Measurements from ENCODE around the gene CD40. TPM values are rescaled to one million over a fixed set of nuclear protein-coding genes. Genes with fewer than 3 reads are reported as not detected.

The CD40 gene
- total and polyA plus RNA-seq, 4 donors: 20.4 to 55.0 (median 28.4) TPM

DNA sequence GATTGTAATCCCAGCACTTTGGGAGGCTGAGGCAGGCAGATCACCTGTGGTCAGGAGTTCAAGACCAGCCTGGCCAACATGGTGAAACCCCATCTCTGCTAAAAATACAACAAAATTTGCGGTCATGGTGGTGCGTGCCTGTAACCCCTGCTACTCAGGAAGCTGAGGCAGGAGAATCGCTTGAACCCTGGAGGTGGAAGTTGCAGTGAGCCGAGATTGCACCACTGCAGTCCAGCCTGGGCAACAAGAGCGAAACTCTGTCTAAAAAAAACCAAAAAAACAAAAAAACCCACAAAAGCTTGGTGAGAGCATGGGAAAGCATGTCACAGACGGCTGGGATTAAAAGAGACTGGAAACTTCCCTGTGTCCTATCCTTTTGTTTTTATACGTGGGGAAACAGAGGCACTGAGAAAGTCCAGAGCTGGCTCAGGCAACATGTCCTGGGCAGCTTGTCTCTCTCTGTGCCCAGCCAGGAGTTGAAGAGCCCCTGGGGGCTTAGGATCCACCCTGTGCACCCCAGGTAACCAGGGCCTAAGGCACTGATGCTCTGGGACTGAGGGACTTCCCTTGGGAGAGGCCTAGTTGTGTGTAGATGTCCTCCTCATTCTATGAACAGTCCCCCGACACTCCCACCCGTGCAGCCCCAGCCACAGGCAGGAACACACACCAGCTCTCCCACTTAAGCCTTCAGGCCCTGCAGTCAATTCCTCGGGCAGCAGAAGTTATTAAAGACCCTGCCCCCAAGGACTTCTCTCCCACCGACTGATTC, 16.0 kb downstream of the CD40 start:
- Histone ChIP-seq H3K27ac (ENCODE audit: low read depth in 1 of 2, low read length in 1 of 2) (no peak overlapping the region), H3K27me3 (ENCODE audit: control insufficient read depth in 3 of 3, insufficient read depth in 3 of 3, low read length in 2 of 3) (peaks cover 0 to 20% (median 6%) of the 10 kb centered on the region in 3 donors), H3K9me3 (ENCODE audit: control insufficient read depth in 4 of 4, insufficient read depth in 3 of 4, low read length in 3 of 4) (no peaks in the 10 kb centered on the region), H3K4me3 (no peak overlapping the region), H3K9ac (ENCODE audit: insufficient read depth in 1 of 2, low read length in 2 of 2) (no peak overlapping the region), H3K36me3 (ENCODE audit: control insufficient read depth in 4 of 4, insufficient read depth in 4 of 4, low read length in 4 of 4) (no peaks in the 10 kb centered on the region), H3K4me1 (ENCODE audit: control insufficient read depth in 5 of 5, insufficient read depth in 5 of 5, low read length in 5 of 5) (peaks cover 0 to 6% (median 0%) of the 10 kb centered on the region in 5 donors)
- TF ChIP-seq, protein P1, sequence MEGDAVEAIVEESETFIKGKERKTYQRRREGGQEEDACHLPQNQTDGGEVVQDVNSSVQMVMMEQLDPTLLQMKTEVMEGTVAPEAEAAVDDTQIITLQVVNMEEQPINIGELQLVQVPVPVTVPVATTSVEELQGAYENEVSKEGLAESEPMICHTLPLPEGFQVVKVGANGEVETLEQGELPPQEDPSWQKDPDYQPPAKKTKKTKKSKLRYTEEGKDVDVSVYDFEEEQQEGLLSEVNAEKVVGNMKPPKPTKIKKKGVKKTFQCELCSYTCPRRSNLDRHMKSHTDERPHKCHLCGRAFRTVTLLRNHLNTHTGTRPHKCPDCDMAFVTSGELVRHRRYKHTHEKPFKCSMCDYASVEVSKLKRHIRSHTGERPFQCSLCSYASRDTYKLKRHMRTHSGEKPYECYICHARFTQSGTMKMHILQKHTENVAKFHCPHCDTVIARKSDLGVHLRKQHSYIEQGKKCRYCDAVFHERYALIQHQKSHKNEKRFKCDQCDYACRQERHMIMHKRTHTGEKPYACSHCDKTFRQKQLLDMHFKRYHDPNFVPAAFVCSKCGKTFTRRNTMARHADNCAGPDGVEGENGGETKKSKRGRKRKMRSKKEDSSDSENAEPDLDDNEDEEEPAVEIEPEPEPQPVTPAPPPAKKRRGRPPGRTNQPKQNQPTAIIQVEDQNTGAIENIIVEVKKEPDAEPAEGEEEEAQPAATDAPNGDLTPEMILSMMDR (IDR thresholded peaks at IDR 0.05; ENCODE audit: control extremely low read depth, extremely low read depth): no peak
- DNase-seq (no peak), ATAC-seq (ENCODE audit: insufficient read depth, low FRiP score) (no peak)
- 76 to 79% methylated on average over 11 of the region's 11 CpGs for WGBS, 2 donors

DNA sequence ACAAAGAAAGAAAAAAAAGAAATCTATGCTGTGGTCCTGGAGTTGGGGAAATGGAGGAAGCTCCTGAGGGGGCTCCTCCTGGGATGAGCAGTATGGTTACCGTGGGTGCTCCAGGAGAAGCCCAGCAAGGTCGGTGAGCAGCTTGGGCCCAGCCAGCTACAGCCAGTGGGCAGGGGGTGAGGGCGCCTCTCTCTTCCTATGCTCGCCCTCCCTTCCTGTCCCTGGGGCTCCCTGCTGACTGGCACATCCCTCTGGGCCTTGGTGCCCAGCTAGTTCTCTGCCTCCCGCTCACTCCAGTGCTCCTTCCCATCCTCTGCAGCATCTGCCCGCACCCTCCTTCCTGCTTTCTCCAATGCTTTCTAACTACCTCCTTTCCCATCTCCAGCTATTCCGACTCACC, 16.6 kb downstream of the CD40 start:
- ATAC-seq (ENCODE audit: insufficient read depth, low FRiP score) (no peak), DNase-seq (no peak)
- TF ChIP-seq, protein P1 (IDR thresholded peaks at IDR 0.05; ENCODE audit: control extremely low read depth, extremely low read depth): no peak
- Histone ChIP-seq H3K4me3 (no peak overlapping the region), H3K27ac (ENCODE audit: low read depth in 1 of 2, low read length in 1 of 2) (no peak overlapping the region), H3K9ac (ENCODE audit: insufficient read depth in 1 of 2, low read length in 2 of 2) (no peak overlapping the region), H3K9me3 (ENCODE audit: control insufficient read depth in 4 of 4, insufficient read depth in 3 of 4, low read length in 3 of 4) (no peaks in the 10 kb centered on the region), H3K27me3 (ENCODE audit: control insufficient read depth in 3 of 3, insufficient read depth in 3 of 3, low read length in 2 of 3) (peaks cover 0 to 18% (median 6%) of the 10 kb centered on the region in 3 donors), H3K36me3 (ENCODE audit: control insufficient read depth in 4 of 4, insufficient read depth in 4 of 4, low read length in 4 of 4) (no peaks in the 10 kb centered on the region), H3K4me1 (ENCODE audit: control insufficient read depth in 5 of 5, insufficient read depth in 5 of 5, low read length in 5 of 5) (peaks cover 0 to 6% (median 0%) of the 10 kb centered on the region in 5 donors)
- 76 to 93% methylated on average over 5 to 7 of the region's 7 CpGs for WGBS, 2 donors

DNA sequence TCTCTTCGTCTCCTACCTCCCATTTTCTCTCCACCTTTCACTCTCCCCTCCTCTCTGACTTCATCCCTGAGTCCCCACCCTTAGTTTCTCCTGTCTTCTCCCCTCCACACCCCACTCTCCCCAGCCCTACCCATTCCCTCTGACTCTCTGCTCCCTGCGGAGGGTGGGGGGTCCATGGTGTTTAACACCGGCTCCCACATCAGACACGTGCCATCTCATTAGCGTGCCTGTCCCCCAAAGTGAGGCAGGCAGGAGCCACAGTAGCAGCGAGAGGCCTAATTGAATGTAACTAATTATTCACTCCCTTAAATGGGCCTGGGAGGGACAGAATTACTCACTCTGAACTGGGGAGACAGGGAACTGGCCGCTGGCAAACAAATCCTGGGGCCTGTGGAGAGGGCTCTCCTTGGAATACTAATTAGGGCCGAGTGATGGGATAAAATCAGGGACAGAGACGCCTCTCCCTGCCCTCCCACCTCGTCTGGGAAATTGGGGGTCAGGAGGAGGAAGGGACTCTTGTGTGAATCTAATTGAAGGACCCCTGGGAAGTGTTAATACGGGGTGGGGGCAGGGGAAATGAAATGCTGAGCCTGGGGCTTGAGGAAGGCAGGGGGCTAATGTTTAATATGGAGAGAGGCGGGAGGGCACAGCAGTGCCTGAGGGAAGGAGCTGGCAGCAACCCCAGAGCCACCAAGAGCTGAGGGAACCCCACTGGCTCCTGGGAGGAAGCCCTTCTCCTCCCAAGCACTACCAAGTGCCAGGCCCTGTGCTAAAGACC, 17.9 kb downstream of the CD40 start:
- no peak overlapping the region for H3K27ac ChIP-seq (ENCODE audit: low read depth in 1 of 2, low read length in 1 of 2)
- no peak for DNase-seq
- no peak overlapping the region for H3K4me3 ChIP-seq
- 43 to 58% methylated on average over 12 of the region's 12 CpGs for WGBS, 2 donors
- H3K36me3 ChIP-seq (ENCODE audit: control insufficient read depth in 4 of 4, insufficient read depth in 4 of 4, low read length in 4 of 4): no peaks in the 10 kb centered on the region
- peaks cover 0 to 2% (median 0%) of the 10 kb centered on the region in 5 donors for H3K4me1 ChIP-seq (ENCODE audit: control insufficient read depth in 5 of 5, insufficient read depth in 5 of 5, low read length in 5 of 5)
- no peak for ATAC-seq (ENCODE audit: insufficient read depth, low FRiP score)
- no peaks in the 10 kb centered on the region for H3K9me3 ChIP-seq (ENCODE audit: control insufficient read depth in 4 of 4, insufficient read depth in 3 of 4, low read length in 3 of 4)
- TF ChIP-seq, protein P1 (IDR thresholded peaks at IDR 0.05; ENCODE audit: control extremely low read depth, extremely low read depth): no peak
- H3K27me3 ChIP-seq (ENCODE audit: control insufficient read depth in 3 of 3, insufficient read depth in 3 of 3, low read length in 2 of 3): peaks cover 0 to 16% (median 6%) of the 10 kb centered on the region in 3 donors
- H3K9ac ChIP-seq (ENCODE audit: insufficient read depth in 1 of 2, low read length in 2 of 2): no peak overlapping the region

All from lung (tissue), 12 donors.